HEK293T (cell line): Measurements from ENCODE around the gene RELA.

Experiments
- CTCF ChIA-PET: fragments of 350-600 bp; formaldehyde crosslinking; extraction: SDS; loops from one replicate; lab custom pipeline; 2021; ENCODE audit warnings: antibody characterized with exemption, inconsistent platforms; lab: Yijun Ruan, JAX
- POLR2A ChIA-PET: fragments of 350-600 bp; formaldehyde crosslinking; extraction: SDS; loops from one replicate; lab custom pipeline; 2020; ENCODE audit warnings: antibody characterized with exemption, inconsistent platforms; lab: Yijun Ruan, JAX
- DNase-seq: peaks from one replicate; pipeline ENCODE4 v3.0.0; 2012; ENCODE audit warnings: mixed read lengths; ENCODE audit errors: extremely low spot score
- ARNT ChIP-seq: fragments of 450-650 bp; IDR thresholded peaks from 2 replicates; pipeline ENCODE4 v1.6.1; 2017; ENCODE audit warnings: mild to moderate bottlenecking
- BHLHE40 ChIP-seq: fragments of 450-650 bp; IDR thresholded peaks from 2 replicates; pipeline ENCODE4 v1.6.1; 2016; ENCODE audit warnings: mild to moderate bottlenecking, moderate library complexity, borderline replicate concordance
- CTBP1 ChIP-seq: fragments of 450-650 bp; IDR thresholded peaks from 2 replicates; pipeline ENCODE4 v1.6.1; 2016; ENCODE audit warnings: borderline replicate concordance
- ELF4 ChIP-seq: fragments of 450-650 bp; IDR thresholded peaks from 2 replicates; pipeline ENCODE4 v1.6.1; 2017; ENCODE audit warnings: antibody characterized with exemption
- FOXA1 ChIP-seq: fragments of 450-650 bp; IDR thresholded peaks from 2 replicates; pipeline ENCODE4 v1.6.1; 2016; ENCODE audit warnings: mild to moderate bottlenecking
- FOXK2 ChIP-seq: fragments of 450-650 bp; IDR thresholded peaks from 2 replicates; pipeline ENCODE4 v1.6.1; 2016; ENCODE audit warnings: mild to moderate bottlenecking
- FOXM1 ChIP-seq: fragments of 450-650 bp; IDR thresholded peaks from 2 replicates; pipeline ENCODE4 v1.6.1; 2017; ENCODE audit warnings: mild to moderate bottlenecking, borderline replicate concordance
- HDGF ChIP-seq: fragments of 450-650 bp; IDR thresholded peaks from 2 replicates; pipeline ENCODE4 v1.6.1; 2017; ENCODE audit warnings: antibody characterized with exemption, borderline replicate concordance
- L3MBTL2 ChIP-seq: fragments of 450-650 bp; conservative IDR thresholded peaks from 2 replicates; pipeline ENCODE4 v1.6.1; 2016; ENCODE audit warnings: mild to moderate bottlenecking
- LEF1 ChIP-seq: fragments of 450-650 bp; IDR thresholded peaks from 2 replicates; pipeline ENCODE4 v1.6.1; 2017; ENCODE audit warnings: mild to moderate bottlenecking, borderline replicate concordance
- NFRKB ChIP-seq: fragments of 450-650 bp; IDR thresholded peaks from 2 replicates; pipeline ENCODE4 v1.6.1; 2016; ENCODE audit warnings: mild to moderate bottlenecking, moderate library complexity
- SP1 ChIP-seq: fragments of 450-650 bp; IDR thresholded peaks from 2 replicates; pipeline ENCODE4 v1.6.1; 2017
- SUZ12 ChIP-seq: fragments of 450-650 bp; IDR thresholded peaks from 2 replicates; pipeline ENCODE4 v1.6.1; 2016; ENCODE audit warnings: mild to moderate bottlenecking
- TARDBP ChIP-seq: fragments of 450-650 bp; IDR thresholded peaks from 2 replicates; pipeline ENCODE4 v1.6.1; 2016
- ZNF384 ChIP-seq: fragments of 450-650 bp; IDR thresholded peaks from 2 replicates; pipeline ENCODE4 v1.6.1; 2016
- TF ChIP-seq, protein P1 (sequence below): fragments of 450-650 bp; IDR thresholded peaks from 2 replicates; pipeline ENCODE4 v1.6.1; 2016

RELA gene

DNA sequence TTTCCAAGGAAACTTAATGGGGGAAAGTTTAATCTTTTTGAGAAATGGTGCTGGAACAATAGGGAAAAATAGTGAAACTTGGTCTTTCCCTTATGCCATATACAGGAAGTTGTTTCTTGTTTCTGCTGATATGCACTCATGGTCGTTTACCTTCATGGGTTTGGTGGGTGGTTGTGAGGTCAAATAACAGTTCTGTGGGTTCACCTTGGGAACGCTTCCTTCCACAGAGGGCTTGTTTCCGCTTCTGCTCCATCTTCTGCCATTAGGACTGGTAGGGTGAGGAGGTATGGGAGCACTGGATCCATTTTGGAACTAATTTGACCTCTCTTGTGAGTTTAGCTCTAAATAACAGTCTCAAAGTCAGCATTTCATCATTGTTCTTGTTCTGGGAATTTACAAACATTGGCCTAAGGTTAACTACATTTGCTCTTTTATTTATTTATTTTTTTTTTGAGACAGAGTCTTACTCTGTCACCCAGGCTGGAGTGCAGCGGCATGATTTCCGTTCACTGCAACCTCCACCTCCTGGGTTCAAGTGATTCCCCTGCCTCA is 17.6 kb upstream of the RELA start:
- POLR2A ChIA-PET: interaction anchor here (1.6 kb wide), 1 partner anchor 17 kb away, joined by 6 read pairs; the partner anchor contains the start of gene RELA
- no peak for DNase-seq
- TF ChIP-seq L3MBTL2: no peak
- no peak for TF ChIP-seq ELF4
- TF ChIP-seq NFRKB: no peak
- TF ChIP-seq ARNT: no peak
- no peak for TF ChIP-seq FOXK2
- TF ChIP-seq HDGF: no peak
- TF ChIP-seq LEF1: no peak
- no peak for TF ChIP-seq FOXM1
- no peak for TF ChIP-seq SUZ12
- TF ChIP-seq, protein P1, sequence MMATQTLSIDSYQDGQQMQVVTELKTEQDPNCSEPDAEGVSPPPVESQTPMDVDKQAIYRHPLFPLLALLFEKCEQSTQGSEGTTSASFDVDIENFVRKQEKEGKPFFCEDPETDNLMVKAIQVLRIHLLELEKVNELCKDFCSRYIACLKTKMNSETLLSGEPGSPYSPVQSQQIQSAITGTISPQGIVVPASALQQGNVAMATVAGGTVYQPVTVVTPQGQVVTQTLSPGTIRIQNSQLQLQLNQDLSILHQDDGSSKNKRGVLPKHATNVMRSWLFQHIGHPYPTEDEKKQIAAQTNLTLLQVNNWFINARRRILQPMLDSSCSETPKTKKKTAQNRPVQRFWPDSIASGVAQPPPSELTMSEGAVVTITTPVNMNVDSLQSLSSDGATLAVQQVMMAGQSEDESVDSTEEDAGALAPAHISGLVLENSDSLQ: no peak
- TF ChIP-seq BHLHE40: no peak
- TF ChIP-seq ZNF384: no peak
- CTCF ChIA-PET: no interaction called here

DNA sequence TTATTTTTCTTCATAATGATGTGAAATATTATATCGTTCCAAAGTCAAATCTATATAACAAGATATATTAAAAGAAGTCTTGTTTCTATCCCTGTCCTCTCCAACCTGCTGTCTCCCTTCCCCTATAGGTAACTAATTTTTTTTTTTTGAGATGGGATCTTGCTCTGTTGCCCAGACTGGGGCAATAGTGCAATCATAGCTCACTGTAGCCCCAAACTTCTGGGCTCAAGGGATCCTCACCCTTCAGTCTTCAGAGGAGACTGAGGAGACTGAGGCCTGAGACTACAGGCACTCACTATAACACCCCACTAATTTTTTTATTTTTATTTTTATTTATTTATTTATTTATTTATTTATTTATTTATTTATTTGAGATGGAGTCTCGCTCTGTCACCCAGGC is 10.3 kb upstream of the RELA start:
- CTCF ChIA-PET: no interaction called here
- POLR2A ChIA-PET: no interaction called here
- TF ChIP-seq HDGF (no peak), SUZ12 (no peak), NFRKB (no peak), FOXK2 (no peak), ARNT (no peak), CTBP1 (no peak), L3MBTL2 (no peak), SP1 (no peak), ELF4 (no peak), TARDBP (no peak), BHLHE40 (no peak), FOXM1 (no peak), ZNF384 (no peak), LEF1 (no peak), FOXA1 (no peak)
- TF ChIP-seq, protein P1: no peak
- no peak for DNase-seq

DNA sequence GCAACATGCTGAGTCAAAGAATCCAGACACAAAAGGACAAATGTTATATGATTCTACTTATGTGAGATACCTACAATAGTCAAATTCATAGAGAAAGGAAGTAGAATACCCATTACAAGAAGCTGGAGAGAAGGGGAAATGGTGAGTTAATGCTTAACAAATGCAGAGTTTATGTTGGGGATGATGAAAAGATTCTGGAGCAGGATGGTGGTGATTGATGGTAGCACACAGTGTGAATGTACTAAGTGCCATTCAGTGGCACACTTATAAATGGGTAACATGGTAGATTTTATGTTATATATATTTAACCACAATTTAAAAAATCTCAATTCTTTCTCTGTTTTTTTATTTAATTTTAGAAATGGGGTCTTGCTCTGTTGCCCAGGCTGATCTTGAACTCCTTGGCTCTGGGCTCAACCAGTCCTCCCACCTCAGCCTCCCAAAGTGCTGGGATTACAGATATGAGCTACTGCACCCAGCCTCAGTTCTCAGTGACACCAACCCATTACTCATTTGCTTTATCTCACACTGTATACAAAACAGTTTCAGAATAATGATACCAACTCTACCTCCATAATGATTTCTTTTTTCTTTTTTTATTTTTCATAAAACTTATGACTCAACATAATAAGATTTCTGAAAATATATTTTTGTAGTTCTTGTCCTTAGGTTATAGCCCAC is 9.6 kb upstream of the RELA start:
- CTCF ChIA-PET: interaction anchor here (0.9 kb wide), 1 partner anchor 39 kb away, joined by 3 read pairs; the partner anchor contains the start of gene KAT5
- POLR2A ChIA-PET: interaction anchor here (1.1 kb wide), 1 partner anchor 9 kb away, joined by 3 read pairs; the partner anchor contains the start of gene RELA
- TF ChIP-seq TARDBP (no peak), FOXM1 (no peak), BHLHE40 (no peak), SUZ12 (no peak)
- no peak for DNase-seq

DNA sequence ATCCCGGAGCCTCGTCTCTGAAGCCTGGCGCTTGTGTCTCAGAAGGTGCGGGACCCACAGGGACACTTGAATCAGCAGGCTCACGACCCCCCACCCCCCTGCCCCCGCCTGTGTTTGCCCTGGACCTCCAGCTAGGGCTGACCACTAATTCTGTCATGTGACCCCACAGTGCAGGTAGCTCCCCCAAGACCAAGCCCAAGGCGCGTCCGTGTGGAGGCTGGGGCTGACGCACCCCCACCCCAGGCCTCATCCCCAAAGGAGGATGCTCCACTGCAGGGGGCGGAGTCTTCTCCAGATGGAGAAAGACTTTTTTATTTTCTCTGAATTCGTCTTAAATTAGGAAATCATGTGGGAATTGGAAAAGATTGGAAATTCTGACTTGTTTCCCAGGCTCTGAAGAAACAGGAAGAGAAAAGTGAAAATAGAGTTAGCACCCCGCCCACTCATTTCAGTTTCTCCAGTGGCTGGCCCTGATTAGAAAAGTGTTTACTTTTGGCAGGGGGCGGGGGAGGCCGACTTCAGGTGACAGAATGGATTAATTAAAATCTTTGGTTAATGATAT is 1.0 kb upstream of the RELA start:
- DNase-seq: peak; percentile 20
- POLR2A ChIA-PET: interaction anchor here (1.0 to 2.2 kb wide), 14 partner anchors 8 to 225 kb away, joined by 3 to 37 read pairs (median 6); partner anchors contain the start of genes FIBP, KAT5, PCNX3 and RNASEH2C
- TF ChIP-seq LEF1 (no peak), ARNT (no peak), SP1 (no peak), FOXM1 (no peak), NFRKB (no peak), FOXA1 (no peak), SUZ12 (no peak)
- CTCF ChIA-PET: interaction anchor here (0.9 to 1.4 kb wide), 2 partner anchors 26 to 48 kb away, joined by 3 to 7 read pairs; partner anchors contain the start of genes KAT5 and SIPA1

DNA sequence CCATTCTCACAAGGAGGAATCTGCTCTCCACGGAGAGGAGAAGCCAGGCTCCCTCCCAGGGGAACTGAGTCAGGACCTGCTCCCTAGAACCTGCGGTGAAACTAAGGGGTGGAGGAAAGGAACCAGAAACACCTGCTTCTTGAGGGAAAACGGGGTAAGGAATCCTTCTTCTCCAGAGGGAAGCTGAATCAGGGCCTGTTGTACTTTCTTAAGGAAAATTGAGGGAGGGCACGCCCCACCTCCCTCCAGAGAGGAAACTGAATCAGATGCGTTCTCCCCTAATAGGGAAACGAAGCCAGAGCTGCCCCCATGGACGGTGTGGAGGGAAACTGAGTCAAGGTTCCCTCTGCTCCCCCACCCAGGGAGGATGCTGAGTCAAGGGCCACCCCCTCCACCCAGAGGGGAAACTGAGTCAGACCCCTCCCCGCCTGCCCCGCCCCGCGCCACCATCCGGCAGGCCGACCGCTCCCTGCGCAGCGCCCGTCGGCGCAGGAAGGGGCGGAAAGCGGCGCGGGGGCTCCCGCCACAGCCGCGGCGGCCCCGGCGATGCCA is 393 bp downstream of the RELA start:
- CTCF ChIA-PET: interaction anchor here (0.6 to 1.4 kb wide), 3 partner anchors 10 to 198 kb away, joined by 3 to 7 read pairs (median 4); partner anchors contain the start of genes KAT5 and MUS81
- DNase-seq: no peak
- POLR2A ChIA-PET: interaction anchor here (0.6 to 2.2 kb wide), 20 partner anchors 9 to 1483 kb away, joined by 3 to 37 read pairs (median 5); partner anchors contain the start of genes FIBP, KAT5, PCNX3 and RNASEH2C
- TF ChIP-seq FOXA1: no peak
- TF ChIP-seq, protein P1: no peak
- TF ChIP-seq BHLHE40: no peak
- no peak for TF ChIP-seq ARNT
- TF ChIP-seq FOXK2: no peak
- TF ChIP-seq SP1: no peak
- no peak for TF ChIP-seq L3MBTL2
- TF ChIP-seq LEF1: no peak
- no peak for TF ChIP-seq NFRKB
- TF ChIP-seq HDGF: no peak
- no peak for TF ChIP-seq FOXM1
- TF ChIP-seq ZNF384: no peak
- no peak for TF ChIP-seq TARDBP
- no peak for TF ChIP-seq ELF4
- no peak for TF ChIP-seq SUZ12
